Duodenal mucosa (tissue), 2 donors: ENCODE data around the gene FAM118A.

Experiments used
- H3K27ac ChIP-seq: one replicate; pipeline ENCODE4 v1.7.0; 2013; ENCODE audit warnings: low read depth, low read length
- H3K27me3 ChIP-seq, 2 donors: one replicate each; pipeline ENCODE4 v1.7.0; 2013; ENCODE audit warnings: low read length in 2 of 2, control low read depth in 1 of 2; ENCODE audit not compliant: insufficient read depth in 2 of 2, control insufficient read depth in 1 of 2
- H3K36me3 ChIP-seq, 2 donors: one replicate each; pipeline ENCODE4 v1.7.0; 2013; ENCODE audit warnings: low read length in 2 of 2, control low read depth in 1 of 2; ENCODE audit not compliant: insufficient read depth in 2 of 2, control insufficient read depth in 1 of 2
- H3K4me1 ChIP-seq, 2 donors: one replicate each; pipeline ENCODE4 v1.7.0; 2013; ENCODE audit warnings: low read length in 2 of 2, control low read depth in 1 of 2; ENCODE audit not compliant: insufficient read depth in 2 of 2, control insufficient read depth in 1 of 2
- H3K4me3 ChIP-seq, 2 donors: one replicate each; pipeline ENCODE4 v1.7.0; 2013; ENCODE audit warnings: low read length in 2 of 2, low read depth in 1 of 2
- H3K9ac ChIP-seq, 2 donors: one replicate each; pipeline ENCODE4 v1.7.0; 2013; ENCODE audit warnings: low read length in 2 of 2, low read depth in 1 of 2
- H3K9me3 ChIP-seq, 2 donors: one replicate each; pipeline ENCODE4 v1.7.0; 2013; ENCODE audit warnings: low read length in 2 of 2, control low read depth in 1 of 2; ENCODE audit not compliant: control insufficient read depth in 1 of 2

FAM118A gene

GRCh38 chr22:45281010-45281409 is 28.7 kb upstream of the FAM118A start:
- H3K9me3 ChIP-seq, result no peaks in the 10 kb centered on the region
- H3K27me3 ChIP-seq, result peaks cover 0 to 2% of the 10 kb centered on the region in 2 donors
- no peak overlapping the region for H3K27ac ChIP-seq
- no peak overlapping the region for H3K9ac ChIP-seq
- no peaks in the 10 kb centered on the region for H3K36me3 ChIP-seq
- H3K4me1 ChIP-seq, result peaks cover 7% of the 10 kb centered on the region in 2 donors
- no peak overlapping the region for H3K4me3 ChIP-seq

GRCh38 chr22:45284705-45285262 is 24.9 kb upstream of the FAM118A start, which contains the start of gene UPK3A:
UPK3A (plus strand) TSS chr22:45284949; CDS start chr22:45285014, 65 bp downstream.
- no peak within 1 kb of the TSS for H3K27ac ChIP-seq
- H3K9ac ChIP-seq, result no peak within 1 kb of the TSS
- no peaks in the 10 kb centered on the region for H3K36me3 ChIP-seq
- no peaks in the 10 kb centered on the region for H3K9me3 ChIP-seq
- H3K27me3 ChIP-seq, result peaks cover 0 to 4% of the 10 kb centered on the region in 2 donors
- H3K4me1 ChIP-seq, result peaks cover 6 to 8% of the 10 kb centered on the region in 2 donors
- H3K4me3 ChIP-seq, result peak within 1 kb of the TSS; percentile 42 to 49

- H3K4me3 ChIP-seq, result peak overlapping the region in 1 of 2 donors; percentile 36
- peaks cover 0 to 4% of the 10 kb centered on the region in 2 donors for H3K27me3 ChIP-seq
- peaks cover 13 to 15% of the 10 kb centered on the region in 2 donors for H3K4me1 ChIP-seq
- no peak overlapping the region for H3K27ac ChIP-seq
- H3K9ac ChIP-seq, result no peak overlapping the region
- no peaks in the 10 kb centered on the region for H3K36me3 ChIP-seq
- no peaks in the 10 kb centered on the region for H3K9me3 ChIP-seq
Observed at GRCh38 chr22:45285263-45286058, 24.3 kb upstream of the FAM118A start.

- Histone ChIP-seq H3K9me3 (no peaks in the 10 kb centered on the region), H3K4me1 (peaks cover 16 to 20% of the 10 kb centered on the region in 2 donors), H3K9ac (no peak overlapping the region), H3K4me3 (no peak overlapping the region), H3K36me3 (no peaks in the 10 kb centered on the region), H3K27ac (no peak overlapping the region), H3K27me3 (peaks cover 0 to 4% of the 10 kb centered on the region in 2 donors)
Observed at GRCh38 chr22:45286854-45287551, 22.7 kb upstream of the FAM118A start.

- Histone ChIP-seq H3K9ac (no peak overlapping the region), H3K4me1 (peaks cover 9 to 16% of the 10 kb centered on the region in 2 donors), H3K27me3 (peaks cover 0 to 4% of the 10 kb centered on the region in 2 donors), H3K36me3 (no peaks in the 10 kb centered on the region), H3K9me3 (no peaks in the 10 kb centered on the region), H3K27ac (no peak overlapping the region), H3K4me3 (no peak overlapping the region)
Observed at GRCh38 chr22:45290410-45290936, 19.3 kb upstream of the FAM118A start.

GRCh38 chr22:45291061-45291930 is 18.4 kb upstream of the FAM118A start:
- Histone ChIP-seq H3K27ac (no peak overlapping the region), H3K4me1 (peaks cover 9 to 16% of the 10 kb centered on the region in 2 donors), H3K9ac (no peak overlapping the region), H3K36me3 (no peaks in the 10 kb centered on the region), H3K4me3 (no peak overlapping the region), H3K9me3 (no peaks in the 10 kb centered on the region), H3K27me3 (no peaks in the 10 kb centered on the region)

- no peak overlapping the region for H3K27ac ChIP-seq
- H3K4me3 ChIP-seq, result no peak overlapping the region
- H3K9me3 ChIP-seq, result no peaks in the 10 kb centered on the region
- H3K4me1 ChIP-seq, result peaks cover 9 to 16% of the 10 kb centered on the region in 2 donors
- no peak overlapping the region for H3K9ac ChIP-seq
- H3K36me3 ChIP-seq, result no peaks in the 10 kb centered on the region
- H3K27me3 ChIP-seq, result no peaks in the 10 kb centered on the region
Observed at GRCh38 chr22:45291931-45292290, 17.8 kb upstream of the FAM118A start.

- H3K9me3 ChIP-seq, result no peaks in the 10 kb centered on the region
- H3K9ac ChIP-seq, result no peak overlapping the region
- H3K4me3 ChIP-seq, result no peak overlapping the region
- no peaks in the 10 kb centered on the region for H3K36me3 ChIP-seq
- peaks cover 9 to 16% of the 10 kb centered on the region in 2 donors for H3K4me1 ChIP-seq
- H3K27me3 ChIP-seq, result no peaks in the 10 kb centered on the region
- H3K27ac ChIP-seq, result no peak overlapping the region
Observed at GRCh38 chr22:45292731-45293442, 16.8 kb upstream of the FAM118A start.

- Histone ChIP-seq H3K27me3 (no peaks in the 10 kb centered on the region), H3K9me3 (no peaks in the 10 kb centered on the region), H3K9ac (no peak overlapping the region), H3K27ac (no peak overlapping the region), H3K36me3 (no peaks in the 10 kb centered on the region), H3K4me1 (peaks cover 9 to 16% of the 10 kb centered on the region in 2 donors), H3K4me3 (no peak overlapping the region)
Observed at GRCh38 chr22:45294030-45294429, 15.7 kb upstream of the FAM118A start.
